Measurements from ENCODE around the gene LYSMD2.

DNA sequence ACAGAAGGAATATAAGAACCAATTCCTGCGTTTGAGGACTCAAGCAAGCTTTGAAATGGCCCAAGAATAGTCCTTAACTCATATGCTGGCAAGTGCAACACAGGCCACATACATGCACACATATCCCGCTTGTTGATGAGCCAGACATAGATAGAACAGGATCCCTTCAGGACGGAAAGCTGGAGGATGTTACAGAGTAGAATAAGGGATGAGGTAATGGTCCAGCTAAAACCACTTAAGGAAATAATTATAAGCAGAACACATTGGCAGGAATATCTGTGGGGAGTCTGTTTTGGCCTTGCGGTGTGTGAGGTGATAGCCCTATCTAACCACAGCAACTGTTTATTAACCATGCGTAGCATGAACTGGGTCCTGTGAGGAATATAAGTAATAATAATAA lies 31.2 kb downstream of the LYSMD2 start:
- TF ChIP-seq, protein P1, sequence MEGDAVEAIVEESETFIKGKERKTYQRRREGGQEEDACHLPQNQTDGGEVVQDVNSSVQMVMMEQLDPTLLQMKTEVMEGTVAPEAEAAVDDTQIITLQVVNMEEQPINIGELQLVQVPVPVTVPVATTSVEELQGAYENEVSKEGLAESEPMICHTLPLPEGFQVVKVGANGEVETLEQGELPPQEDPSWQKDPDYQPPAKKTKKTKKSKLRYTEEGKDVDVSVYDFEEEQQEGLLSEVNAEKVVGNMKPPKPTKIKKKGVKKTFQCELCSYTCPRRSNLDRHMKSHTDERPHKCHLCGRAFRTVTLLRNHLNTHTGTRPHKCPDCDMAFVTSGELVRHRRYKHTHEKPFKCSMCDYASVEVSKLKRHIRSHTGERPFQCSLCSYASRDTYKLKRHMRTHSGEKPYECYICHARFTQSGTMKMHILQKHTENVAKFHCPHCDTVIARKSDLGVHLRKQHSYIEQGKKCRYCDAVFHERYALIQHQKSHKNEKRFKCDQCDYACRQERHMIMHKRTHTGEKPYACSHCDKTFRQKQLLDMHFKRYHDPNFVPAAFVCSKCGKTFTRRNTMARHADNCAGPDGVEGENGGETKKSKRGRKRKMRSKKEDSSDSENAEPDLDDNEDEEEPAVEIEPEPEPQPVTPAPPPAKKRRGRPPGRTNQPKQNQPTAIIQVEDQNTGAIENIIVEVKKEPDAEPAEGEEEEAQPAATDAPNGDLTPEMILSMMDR (IDR thresholded peaks at IDR 0.05), result no peak
- no peak for TF ChIP-seq POLR2A (IDR thresholded peaks at IDR 0.05)

Measured in heart left ventricle (tissue), 13 donors.